Neural crest cell (in vitro differentiated cells): ENCODE data around the gene NELFB. TPM values are rescaled to one million over a fixed set of nuclear protein-coding genes. Genes with fewer than 3 reads are reported as not detected.
A peak's percentile ranks its signal among the peaks of the same experiment; 100 is the strongest.

ENCODE experiments used
- DNase-seq: peaks from one replicate; pipeline ENCODE4 v3.0.0; 2021; ENCODE audit warnings: low read depth, mixed read lengths, low spot score
- H3K27ac Mint-ChIP-seq: one replicate; pipeline ENCODE4 v1.8.0; 2021; ENCODE audit warnings: mild to moderate bottlenecking, mixed read lengths; ENCODE audit not compliant: unreplicated experiment
- H3K27me3 Mint-ChIP-seq: 2 replicates; pipeline ENCODE4 v1.8.0; 2021; ENCODE audit warnings: low read depth, mild to moderate bottlenecking, mixed read lengths
- H3K36me3 Mint-ChIP-seq: 2 replicates; pipeline ENCODE4 v1.8.0; 2021; ENCODE audit warnings: low read depth, mild to moderate bottlenecking, mixed read lengths
- H3K4me1 Mint-ChIP-seq: 2 replicates; pipeline ENCODE4 v1.8.0; 2021; ENCODE audit warnings: mixed read lengths
- H3K4me3 Mint-ChIP-seq: one replicate; pipeline ENCODE4 v1.8.0; 2021; ENCODE audit warnings: mild to moderate bottlenecking, mixed read lengths
- H3K9me3 Mint-ChIP-seq: 2 replicates; pipeline ENCODE4 v1.8.0; 2021; ENCODE audit warnings: mixed read lengths
- CTCF ChIP-seq: fragments of 200-600 bp; sonication (generic); conservative IDR thresholded peaks from 2 replicates; pipeline ENCODE4 v1.5.0; 2021; ENCODE audit warnings: antibody characterized with exemption, mild to moderate bottlenecking
- total RNA-seq: library from RNA; stranded (reverse); gene quantifications from 2 replicates; pipeline ENCODE4 v1.2.1, GENCODE V29; 2021

Gene NELFB
- total RNA-seq, 1 donor from 2014 or later = 79.0 TPM

DNA sequence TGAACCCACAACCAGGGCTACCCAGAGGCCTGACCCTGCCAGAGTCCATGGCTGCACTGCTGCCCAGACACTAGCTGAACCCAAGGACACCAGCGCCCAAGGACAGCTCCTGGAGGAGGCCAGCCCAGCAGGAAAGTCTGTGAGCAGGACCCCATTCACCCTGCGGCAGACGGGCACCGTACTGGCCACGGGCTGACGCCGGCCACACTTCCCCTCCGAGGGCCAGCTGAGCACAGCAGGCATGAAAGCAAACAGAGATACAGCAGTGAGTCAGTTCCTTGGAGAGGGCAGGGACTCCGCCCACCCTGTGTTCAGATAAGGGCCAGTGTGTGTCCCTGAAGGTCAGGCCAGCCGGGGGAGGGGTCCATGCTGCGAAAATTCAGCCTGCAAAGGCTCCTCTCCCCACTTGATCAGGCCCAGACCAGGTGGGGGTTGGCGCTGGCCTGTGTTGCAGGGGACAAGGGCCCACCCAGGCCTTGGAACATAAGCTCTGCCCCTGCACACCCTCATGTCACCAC, 36.3 kb upstream of the NELFB start:
- peaks cover 2% of the 10 kb centered on the region for H3K27me3 Mint-ChIP-seq
- no peaks in the 10 kb centered on the region for H3K36me3 Mint-ChIP-seq

DNA sequence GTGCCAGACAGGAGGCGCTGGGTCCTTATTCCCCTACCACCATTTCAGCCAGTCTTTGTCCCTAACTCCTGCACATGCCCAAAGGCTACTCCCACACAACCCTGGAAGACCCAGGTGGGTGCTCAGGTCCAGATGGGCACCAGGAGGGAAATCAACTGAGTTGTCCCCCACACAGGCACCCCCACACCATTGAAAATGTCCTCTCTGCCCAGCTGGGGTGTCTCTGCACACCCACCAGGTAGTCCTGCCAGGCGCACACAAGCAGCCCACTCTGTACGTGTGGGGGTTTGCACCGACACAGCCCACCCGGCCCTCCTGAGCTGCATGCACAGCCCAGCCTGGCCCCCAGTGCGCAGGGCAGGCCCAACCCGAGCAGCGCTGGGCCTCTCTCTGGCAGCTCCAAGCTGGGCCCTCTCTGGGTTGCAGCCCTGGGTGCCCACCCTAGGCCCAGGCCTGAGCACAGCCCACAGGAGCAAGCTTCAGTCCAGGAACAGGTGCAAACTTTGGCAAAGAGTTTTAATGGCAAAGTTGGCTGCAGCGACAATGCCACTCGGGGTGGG, 35.3 kb upstream of the NELFB start:
- no peak for DNase-seq
- no peaks in the 10 kb centered on the region for H3K9me3 Mint-ChIP-seq
- no peaks in the 10 kb centered on the region for H3K36me3 Mint-ChIP-seq
- H3K27me3 Mint-ChIP-seq = peaks cover 2% of the 10 kb centered on the region
- H3K27ac Mint-ChIP-seq = no peak overlapping the region
- no peaks in the 10 kb centered on the region for H3K4me1 Mint-ChIP-seq
- H3K4me3 Mint-ChIP-seq = peak overlapping the region; percentile 49
- no peak for TF ChIP-seq CTCF

More for the DNA sequence above, 36.3 kb upstream of the NELFB start:
- H3K4me3 Mint-ChIP-seq = peak overlapping the region; percentile 57
- no peaks in the 10 kb centered on the region for H3K4me1 Mint-ChIP-seq
- H3K27ac Mint-ChIP-seq = no peak overlapping the region
- no peaks in the 10 kb centered on the region for H3K9me3 Mint-ChIP-seq
- TF ChIP-seq CTCF = no peak
- DNase-seq = no peak

- Mint-ChIP-seq H3K4me3 (peak overlapping the region; percentile 54), H3K27me3 (peaks cover 2% of the 10 kb centered on the region), H3K27ac (no peak overlapping the region), H3K9me3 (no peaks in the 10 kb centered on the region), H3K36me3 (no peaks in the 10 kb centered on the region), H3K4me1 (no peaks in the 10 kb centered on the region)
- no peak for TF ChIP-seq CTCF
- DNase-seq = no peak
These were observed 34.6 kb upstream of the NELFB start for GRCh38 chr9:137220317-137221094.

DNA sequence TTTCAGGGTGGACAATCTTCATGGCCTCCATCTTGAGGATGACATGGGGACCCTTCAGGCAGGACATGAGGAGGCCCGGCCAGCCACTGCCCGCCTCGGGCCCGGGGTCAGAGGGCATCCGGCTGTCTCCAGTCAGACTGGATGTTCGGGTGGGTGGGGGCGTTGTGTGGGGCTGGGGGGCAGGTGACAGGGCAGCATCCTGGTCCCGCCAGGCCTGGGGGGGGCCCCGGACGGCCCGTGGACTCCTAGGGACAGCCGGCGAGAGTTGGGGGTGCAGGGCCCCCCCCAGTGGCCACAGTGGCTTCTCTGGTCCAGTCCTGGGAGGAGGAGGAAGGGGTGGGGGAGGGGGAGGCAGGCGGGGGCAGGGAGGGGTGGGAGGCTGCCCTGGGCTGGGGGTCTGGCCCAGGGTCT, 34.0 kb upstream of the NELFB start:
- Mint-ChIP-seq H3K36me3 (no peaks in the 10 kb centered on the region), H3K27me3 (peaks cover 2% of the 10 kb centered on the region), H3K4me3 (peak overlapping the region; percentile 54), H3K4me1 (no peaks in the 10 kb centered on the region), H3K9me3 (no peaks in the 10 kb centered on the region), H3K27ac (no peak overlapping the region)
- no peak for DNase-seq
- TF ChIP-seq CTCF = no peak

GRCh38 chr9:137221506-137222111, 33.5 kb upstream of the NELFB start:
- H3K4me3 Mint-ChIP-seq = no peak overlapping the region

More at GRCh38 chr9:137221506-137222111, 33.5 kb upstream of the NELFB start:
- no peak for DNase-seq
- Mint-ChIP-seq H3K36me3 (no peaks in the 10 kb centered on the region), H3K27ac (no peak overlapping the region), H3K27me3 (peaks cover 2% of the 10 kb centered on the region), H3K4me1 (no peaks in the 10 kb centered on the region), H3K9me3 (no peaks in the 10 kb centered on the region)
- no peak for TF ChIP-seq CTCF
